ENCODE data around the gene GLT6D1. TPM values are rescaled to one million over a fixed set of nuclear protein-coding genes. Genes with fewer than 3 reads are reported as not detected.
"Not testable (repeated sequence)": the region's sequence is repeated elsewhere in the genome, so short reads cannot be mapped to it uniquely, and the experiment has no call there.

Gene GLT6D1
- total and polyA plus RNA-seq, 3 donors from 2014 or later, result 0.47 to 1.6 TPM; not detected in 1

DNA sequence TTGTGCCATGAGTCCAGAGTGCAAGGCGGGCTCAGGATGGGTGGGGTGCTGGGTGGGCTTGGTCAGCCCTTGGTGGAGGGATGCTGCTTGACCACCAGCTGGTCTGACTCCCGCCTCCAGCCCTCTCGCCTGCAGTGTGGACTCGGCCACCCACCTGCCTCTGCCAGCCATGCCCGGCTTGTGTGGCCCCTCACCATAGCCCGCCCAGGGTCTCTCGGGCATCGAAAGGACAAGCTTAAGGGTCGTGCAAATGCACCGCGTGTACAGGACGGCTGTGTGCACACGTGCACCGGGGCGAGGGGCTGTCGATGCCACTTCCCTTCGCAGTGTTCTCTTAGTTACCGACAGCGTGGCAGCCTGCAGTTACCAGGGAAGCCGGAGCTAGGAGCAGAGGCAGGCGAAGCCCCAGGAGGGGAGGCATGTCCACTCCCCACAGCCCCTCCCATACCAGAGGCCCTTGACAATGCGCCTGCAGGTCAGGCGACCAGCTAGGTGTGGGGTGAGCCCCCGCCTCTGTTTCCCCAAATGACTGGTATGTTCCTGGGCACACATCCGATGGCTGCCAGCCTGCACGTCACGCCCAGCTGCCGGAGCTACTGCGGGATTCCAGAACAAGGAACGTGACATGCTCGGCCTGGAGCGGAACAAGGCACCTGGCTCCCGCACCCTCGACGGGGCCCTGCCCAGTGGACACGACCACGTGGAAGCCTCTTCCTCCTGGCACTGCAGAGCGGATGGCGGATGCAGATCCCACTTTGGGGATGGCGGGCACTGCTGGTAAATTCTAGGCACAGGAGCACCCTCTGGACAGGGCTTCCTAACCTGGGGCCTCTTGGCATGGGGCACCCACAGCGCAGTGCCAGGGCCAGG is 31.6 kb upstream of the GLT6D1 start:
- intact Hi-C loops (cut with DNase I; ENCODE audit: low total_unique reads), result no loop called here
- TF ChIP-seq, protein P1, sequence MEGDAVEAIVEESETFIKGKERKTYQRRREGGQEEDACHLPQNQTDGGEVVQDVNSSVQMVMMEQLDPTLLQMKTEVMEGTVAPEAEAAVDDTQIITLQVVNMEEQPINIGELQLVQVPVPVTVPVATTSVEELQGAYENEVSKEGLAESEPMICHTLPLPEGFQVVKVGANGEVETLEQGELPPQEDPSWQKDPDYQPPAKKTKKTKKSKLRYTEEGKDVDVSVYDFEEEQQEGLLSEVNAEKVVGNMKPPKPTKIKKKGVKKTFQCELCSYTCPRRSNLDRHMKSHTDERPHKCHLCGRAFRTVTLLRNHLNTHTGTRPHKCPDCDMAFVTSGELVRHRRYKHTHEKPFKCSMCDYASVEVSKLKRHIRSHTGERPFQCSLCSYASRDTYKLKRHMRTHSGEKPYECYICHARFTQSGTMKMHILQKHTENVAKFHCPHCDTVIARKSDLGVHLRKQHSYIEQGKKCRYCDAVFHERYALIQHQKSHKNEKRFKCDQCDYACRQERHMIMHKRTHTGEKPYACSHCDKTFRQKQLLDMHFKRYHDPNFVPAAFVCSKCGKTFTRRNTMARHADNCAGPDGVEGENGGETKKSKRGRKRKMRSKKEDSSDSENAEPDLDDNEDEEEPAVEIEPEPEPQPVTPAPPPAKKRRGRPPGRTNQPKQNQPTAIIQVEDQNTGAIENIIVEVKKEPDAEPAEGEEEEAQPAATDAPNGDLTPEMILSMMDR (IDR thresholded peaks at IDR 0.05), result no peak
- TF ChIP-seq POLR2A (IDR thresholded peaks at IDR 0.05), result no peak
- 80 to 88% methylated on average over 3 to 41 of the region's 41 CpGs for WGBS, 2 donors

DNA sequence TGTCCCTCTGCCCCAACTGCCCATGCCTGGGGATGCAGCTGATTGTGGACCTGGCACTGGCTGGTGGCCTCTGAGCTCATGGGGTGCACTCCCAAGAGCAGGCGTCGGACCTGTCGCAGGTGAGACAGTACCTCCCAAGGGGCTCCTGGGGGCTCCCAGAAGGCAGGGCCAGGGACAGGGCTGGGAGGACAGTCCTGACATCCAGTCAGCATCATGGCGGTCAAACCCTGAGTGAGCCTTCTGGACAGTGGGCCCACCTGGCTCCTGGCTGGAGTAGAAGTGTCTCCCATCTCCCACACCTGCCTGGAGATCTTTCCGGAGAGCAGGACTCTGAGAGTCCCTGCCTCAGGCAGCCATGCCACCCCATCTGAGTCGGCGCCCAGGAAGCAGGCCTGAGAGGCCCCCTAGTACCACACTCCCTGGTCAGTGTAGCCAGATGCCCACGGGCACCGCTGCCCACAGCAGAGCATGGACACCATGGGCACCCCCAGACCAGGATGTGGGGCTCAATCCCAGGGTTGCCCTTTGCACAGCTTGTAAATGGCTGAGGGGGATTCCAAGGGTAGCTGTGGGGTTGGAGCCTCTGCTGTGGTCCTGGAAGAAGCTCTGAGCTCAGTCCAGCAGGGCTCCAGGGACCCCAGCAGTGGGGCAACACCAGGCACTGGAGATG is 30.4 kb upstream of the GLT6D1 start:
- 80 to 100% methylated on average over 3 to 4 of the region's 9 CpGs for WGBS, 2 donors
- H3K27me3 ChIP-seq, result no peaks in the 10 kb centered on the region
- H3K27ac ChIP-seq, result no peak overlapping the region
- intact Hi-C loops (cut with DNase I; ENCODE audit: low total_unique reads), result no loop called here
- DNase-seq, result no peak
- no peak for TF ChIP-seq POLR2A (IDR thresholded peaks at IDR 0.05)
- TF ChIP-seq, protein P1 (IDR thresholded peaks at IDR 0.05), result no peak
- H3K36me3 ChIP-seq (ENCODE audit: low read depth, missing control alignments), result no peaks in the 10 kb centered on the region
- no peak overlapping the region for H3K4me3 ChIP-seq
- no peaks in the 10 kb centered on the region for H3K4me1 ChIP-seq
- no peaks in the 10 kb centered on the region for H3K9me3 ChIP-seq

More for the DNA sequence above, 31.6 kb upstream of the GLT6D1 start:
- no peaks in the 10 kb centered on the region for H3K9me3 ChIP-seq
- no peak overlapping the region for H3K27ac ChIP-seq
- DNase-seq, result no peak
- no peaks in the 10 kb centered on the region for H3K4me1 ChIP-seq
- H3K36me3 ChIP-seq (ENCODE audit: low read depth, missing control alignments), result no peaks in the 10 kb centered on the region
- H3K4me3 ChIP-seq, result no peak overlapping the region
- no peaks in the 10 kb centered on the region for H3K27me3 ChIP-seq

DNA sequence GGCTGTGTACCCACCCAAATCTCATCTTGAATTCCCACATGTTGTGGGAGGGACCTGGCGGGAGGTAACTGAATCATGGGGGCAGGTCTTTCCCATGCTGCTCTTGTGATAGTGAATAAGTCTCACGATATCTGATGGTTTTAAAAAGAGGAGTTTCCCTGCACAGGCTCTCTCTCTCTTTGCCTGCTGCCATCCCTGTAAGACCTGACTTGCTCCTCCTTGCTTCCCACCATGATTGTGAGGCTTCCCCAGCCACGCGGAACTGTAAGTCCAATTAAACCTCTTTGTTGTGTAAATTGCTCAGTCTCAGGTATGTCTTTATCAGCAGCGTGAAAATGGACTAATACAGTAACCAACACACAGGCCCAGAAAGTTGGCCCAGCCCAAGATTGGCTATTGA is 29.7 kb upstream of the GLT6D1 start:
- intact Hi-C loops (cut with DNase I; ENCODE audit: low total_unique reads); H3K36me3 ChIP-seq (ENCODE audit: low read depth, missing control alignments); H3K4me1 ChIP-seq; H3K4me3 ChIP-seq; H3K27ac ChIP-seq; DNase-seq; H3K27me3 ChIP-seq; H3K9me3 ChIP-seq: not testable (repeated sequence)
- 85 to 92% methylated on average over 5 of the region's 5 CpGs for WGBS, 2 donors

DNA sequence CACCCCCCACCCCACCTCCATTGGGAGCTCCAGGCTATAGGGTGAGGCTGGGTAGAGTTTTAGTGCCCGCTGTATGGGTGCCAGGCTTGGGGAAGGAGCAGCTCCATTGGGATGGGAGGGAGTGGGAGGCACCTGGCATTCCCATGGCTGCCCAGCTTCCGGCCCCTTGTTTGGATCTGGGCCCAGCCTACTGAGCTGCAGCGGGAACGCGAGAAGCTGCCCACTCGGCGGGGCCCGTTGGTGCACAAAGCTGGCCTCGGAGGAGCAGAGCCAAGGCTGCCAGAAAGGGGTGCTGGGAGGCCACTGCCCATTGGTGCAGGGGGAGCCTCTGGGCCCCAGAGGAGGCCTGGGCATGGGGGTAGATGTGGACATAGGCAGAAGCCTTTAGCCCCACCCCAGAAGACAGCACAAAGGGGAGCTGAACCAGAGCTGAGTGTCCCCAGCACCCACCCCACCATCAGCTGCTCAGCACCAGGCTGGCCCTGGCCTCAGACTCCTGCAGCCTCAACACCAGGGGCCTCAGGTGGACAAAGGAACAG is 28.2 kb upstream of the GLT6D1 start:
- Histone ChIP-seq H3K4me1 (peaks cover 4% of the 10 kb centered on the region), H3K27ac (no peak overlapping the region), H3K27me3 (no peaks in the 10 kb centered on the region), H3K4me3 (no peak overlapping the region), H3K36me3 (ENCODE audit: low read depth, missing control alignments) (no peaks in the 10 kb centered on the region), H3K9me3 (no peaks in the 10 kb centered on the region)
- 45 to 64% methylated on average over 7 to 9 of the region's 9 CpGs for WGBS, 2 donors
- no peak for DNase-seq
- intact Hi-C loops (cut with DNase I; ENCODE audit: low total_unique reads), result no loop called here
- TF ChIP-seq, protein P1 (IDR thresholded peaks at IDR 0.05), result no peak
- TF ChIP-seq POLR2A (IDR thresholded peaks at IDR 0.05), result no peak

Data from testis (tissue), 3 donors.